ENCODE measurements around the gene HIBCH. TPM values are rescaled to one million over a fixed set of nuclear protein-coding genes. Genes with fewer than 3 reads are reported as not detected.

Gene HIBCH
- total and polyA plus RNA-seq, 2 of the 13 experiments (the other 11 are each of a cell fraction or from before 2014, with no cell fraction given), result 18.8 to 49.5 TPM

DNA sequence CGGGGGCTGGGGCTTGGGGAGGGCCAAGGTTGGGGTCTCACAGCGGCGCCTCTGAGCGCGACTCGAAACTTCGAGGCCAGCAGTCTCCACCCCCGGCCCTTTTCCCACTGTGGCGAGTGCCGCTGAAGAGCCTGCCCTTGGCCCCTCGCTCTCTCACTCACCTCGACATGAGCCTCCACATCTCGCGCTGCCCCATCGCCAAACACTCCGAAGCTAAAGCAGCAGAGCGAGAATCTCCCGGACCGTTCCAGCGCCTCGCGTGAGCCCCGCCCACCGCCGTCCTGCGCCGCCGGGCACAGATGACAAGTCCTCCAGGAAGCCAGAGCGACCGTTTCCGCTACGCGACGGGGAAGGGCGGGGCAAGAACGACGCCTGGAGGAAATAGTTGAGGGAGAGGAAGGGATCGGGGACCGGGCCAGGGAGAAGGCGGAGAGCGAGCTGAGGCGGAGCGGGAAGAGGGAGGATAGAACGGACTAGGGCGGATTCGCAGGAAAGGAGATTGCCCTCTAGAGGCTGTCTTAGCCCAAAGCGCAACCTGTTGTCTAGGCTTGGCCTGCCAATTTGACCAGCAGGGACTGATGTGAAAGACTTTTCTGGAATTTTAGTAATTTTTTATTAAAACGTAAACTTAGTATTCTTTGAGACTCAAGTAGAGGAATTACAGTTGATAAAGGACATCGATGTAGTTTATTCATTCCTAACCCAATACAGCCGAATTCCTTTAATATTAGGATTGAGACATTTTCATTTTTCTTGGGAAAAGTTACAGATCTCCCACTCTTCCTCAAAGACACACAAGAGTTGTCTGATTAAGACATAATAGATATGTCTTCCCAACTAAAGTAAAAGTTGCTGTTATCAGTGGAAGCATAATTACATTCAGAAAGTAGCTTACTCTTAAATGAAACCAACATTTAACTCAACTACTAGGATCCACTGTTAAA is at the start of gene HIBCH (continued):
- TF ChIP-seq JARID2 (CRISPR knock-in tag; IDR thresholded peaks at IDR 0.05; ENCODE audit: insufficient replicate concordance) (no peak), ZNF841 (CRISPR knock-in tag; IDR thresholded peaks at IDR 0.05; ENCODE audit: borderline replicate concordance) (no peak), ZNF780A (CRISPR knock-in tag; IDR thresholded peaks at IDR 0.05) (no peak), SRSF9 (IDR thresholded peaks at IDR 0.05; ENCODE audit: borderline replicate concordance, insufficient read depth, low read depth, low read length, poor library complexity, severe bottlenecking) (no peak), ZNF766 (CRISPR knock-in tag; IDR thresholded peaks at IDR 0.05; ENCODE audit: borderline replicate concordance) (no peak), SYNCRIP (IDR thresholded peaks at IDR 0.05; ENCODE audit: insufficient read depth, low read depth, low read length) (no peak), ZNF761 (CRISPR knock-in tag; conservative IDR thresholded peaks at IDR 0.05) (no peak), MIER3 (CRISPR knock-in tag; IDR thresholded peaks at IDR 0.05; ENCODE audit: borderline replicate concordance) (peak; percentile 98), ATF7 (IDR thresholded peaks at IDR 0.05) (no peak), ATF7 (CRISPR knock-in tag; IDR thresholded peaks at IDR 0.05) (peak; percentile 72), BCL6 (CRISPR knock-in tag; IDR thresholded peaks at IDR 0.05) (peak; percentile 71)
- TF ChIP-seq, protein P1, sequence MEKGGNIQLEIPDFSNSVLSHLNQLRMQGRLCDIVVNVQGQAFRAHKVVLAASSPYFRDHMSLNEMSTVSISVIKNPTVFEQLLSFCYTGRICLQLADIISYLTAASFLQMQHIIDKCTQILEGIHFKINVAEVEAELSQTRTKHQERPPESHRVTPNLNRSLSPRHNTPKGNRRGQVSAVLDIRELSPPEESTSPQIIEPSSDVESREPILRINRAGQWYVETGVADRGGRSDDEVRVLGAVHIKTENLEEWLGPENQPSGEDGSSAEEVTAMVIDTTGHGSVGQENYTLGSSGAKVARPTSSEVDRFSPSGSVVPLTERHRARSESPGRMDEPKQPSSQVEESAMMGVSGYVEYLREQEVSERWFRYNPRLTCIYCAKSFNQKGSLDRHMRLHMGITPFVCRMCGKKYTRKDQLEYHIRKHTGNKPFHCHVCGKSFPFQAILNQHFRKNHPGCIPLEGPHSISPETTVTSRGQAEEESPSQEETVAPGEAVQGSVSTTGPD (CRISPR knock-in tag; IDR thresholded peaks at IDR 0.05), result 0 out of 2 replicates have a peak, but pooled peaks have one; percentile 21
- TF ChIP-seq, protein P2, sequence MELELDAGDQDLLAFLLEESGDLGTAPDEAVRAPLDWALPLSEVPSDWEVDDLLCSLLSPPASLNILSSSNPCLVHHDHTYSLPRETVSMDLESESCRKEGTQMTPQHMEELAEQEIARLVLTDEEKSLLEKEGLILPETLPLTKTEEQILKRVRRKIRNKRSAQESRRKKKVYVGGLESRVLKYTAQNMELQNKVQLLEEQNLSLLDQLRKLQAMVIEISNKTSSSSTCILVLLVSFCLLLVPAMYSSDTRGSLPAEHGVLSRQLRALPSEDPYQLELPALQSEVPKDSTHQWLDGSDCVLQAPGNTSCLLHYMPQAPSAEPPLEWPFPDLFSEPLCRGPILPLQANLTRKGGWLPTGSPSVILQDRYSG (CRISPR knock-in tag; IDR thresholded peaks at IDR 0.05), result no peak
- TF ChIP-seq, protein P3, sequence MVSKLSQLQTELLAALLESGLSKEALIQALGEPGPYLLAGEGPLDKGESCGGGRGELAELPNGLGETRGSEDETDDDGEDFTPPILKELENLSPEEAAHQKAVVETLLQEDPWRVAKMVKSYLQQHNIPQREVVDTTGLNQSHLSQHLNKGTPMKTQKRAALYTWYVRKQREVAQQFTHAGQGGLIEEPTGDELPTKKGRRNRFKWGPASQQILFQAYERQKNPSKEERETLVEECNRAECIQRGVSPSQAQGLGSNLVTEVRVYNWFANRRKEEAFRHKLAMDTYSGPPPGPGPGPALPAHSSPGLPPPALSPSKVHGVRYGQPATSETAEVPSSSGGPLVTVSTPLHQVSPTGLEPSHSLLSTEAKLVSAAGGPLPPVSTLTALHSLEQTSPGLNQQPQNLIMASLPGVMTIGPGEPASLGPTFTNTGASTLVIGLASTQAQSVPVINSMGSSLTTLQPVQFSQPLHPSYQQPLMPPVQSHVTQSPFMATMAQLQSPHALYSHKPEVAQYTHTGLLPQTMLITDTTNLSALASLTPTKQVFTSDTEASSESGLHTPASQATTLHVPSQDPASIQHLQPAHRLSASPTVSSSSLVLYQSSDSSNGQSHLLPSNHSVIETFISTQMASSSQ (IDR thresholded peaks at IDR 0.05; ENCODE audit: low read depth), result no peak
- TF ChIP-seq, protein P3 (CRISPR knock-in tag; IDR thresholded peaks at IDR 0.05; ENCODE audit: borderline replicate concordance), result peak; percentile 85; the same call in 1 of the 2 replicates
- TF ChIP-seq, protein P4, sequence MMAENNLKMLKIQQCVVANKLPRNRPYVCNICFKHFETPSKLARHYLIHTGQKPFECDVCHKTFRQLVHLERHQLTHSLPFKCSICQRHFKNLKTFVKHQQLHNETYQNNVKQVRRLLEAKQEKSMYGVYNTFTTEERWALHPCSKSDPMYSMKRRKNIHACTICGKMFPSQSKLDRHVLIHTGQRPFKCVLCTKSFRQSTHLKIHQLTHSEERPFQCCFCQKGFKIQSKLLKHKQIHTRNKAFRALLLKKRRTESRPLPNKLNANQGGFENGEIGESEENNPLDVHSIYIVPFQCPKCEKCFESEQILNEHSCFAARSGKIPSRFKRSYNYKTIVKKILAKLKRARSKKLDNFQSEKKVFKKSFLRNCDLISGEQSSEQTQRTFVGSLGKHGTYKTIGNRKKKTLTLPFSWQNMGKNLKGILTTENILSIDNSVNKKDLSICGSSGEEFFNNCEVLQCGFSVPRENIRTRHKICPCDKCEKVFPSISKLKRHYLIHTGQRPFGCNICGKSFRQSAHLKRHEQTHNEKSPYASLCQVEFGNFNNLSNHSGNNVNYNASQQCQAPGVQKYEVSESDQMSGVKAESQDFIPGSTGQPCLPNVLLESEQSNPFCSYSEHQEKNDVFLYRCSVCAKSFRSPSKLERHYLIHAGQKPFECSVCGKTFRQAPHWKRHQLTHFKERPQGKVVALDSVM (CRISPR knock-in tag; IDR thresholded peaks at IDR 0.05), result peak; percentile 78
